ENCODE results near the gene FHIT.

The FHIT gene

GRCh38 chr3:60147249-60147950, 1103.9 kb downstream of the FHIT start:
- no peak overlapping the region for H3K27ac ChIP-seq
- H3K4me3 ChIP-seq, result no peak overlapping the region

DNA sequence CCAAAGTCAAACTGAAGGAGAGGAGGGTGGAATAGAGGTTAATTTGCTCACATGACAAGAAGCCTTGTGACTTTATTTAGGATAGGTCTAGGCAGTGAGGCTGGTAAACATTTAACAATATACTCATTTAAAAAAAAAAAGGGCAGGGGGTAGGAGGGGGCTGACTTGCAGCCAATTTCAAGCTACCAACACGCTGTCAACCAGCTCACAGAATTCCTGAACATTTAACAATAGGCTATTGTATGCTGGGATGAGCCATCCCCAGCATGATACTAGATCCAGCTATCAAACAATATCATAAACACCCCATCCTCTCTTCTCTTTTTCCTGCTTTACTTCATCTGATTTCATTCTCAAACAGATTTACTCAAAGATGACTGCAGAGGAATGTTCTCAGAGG, 1105.1 kb downstream of the FHIT start:
- H3K27ac ChIP-seq, result no peak overlapping the region

GRCh38 chr3:60144071-60144470, 1107.2 kb downstream of the FHIT start:
- Histone ChIP-seq H3K4me3 (no peak overlapping the region), H3K27ac (no peak overlapping the region)

More for the DNA sequence above, 1105.1 kb downstream of the FHIT start:
- H3K4me3 ChIP-seq, result no peak overlapping the region

DNA sequence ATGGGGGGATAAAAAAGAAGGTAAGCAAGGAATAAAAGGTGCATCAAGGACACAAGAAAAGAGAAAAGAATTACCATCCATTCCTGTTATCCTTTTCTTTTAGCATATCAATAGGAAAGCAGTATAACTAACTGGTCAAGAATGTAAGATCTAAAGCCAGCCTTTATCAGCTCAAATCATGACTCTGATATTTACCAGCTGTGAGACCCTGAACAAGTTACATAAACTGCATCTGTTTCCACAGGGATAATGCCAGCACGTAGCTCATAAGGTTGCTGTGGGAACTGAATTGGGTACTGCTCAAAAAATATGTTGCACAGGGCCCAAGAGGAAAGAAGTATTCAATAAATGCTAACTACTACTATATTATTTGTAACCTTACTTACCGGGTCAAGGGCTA, 1109.2 kb downstream of the FHIT start:
- no peak overlapping the region for H3K27ac ChIP-seq
- no peak overlapping the region for H3K4me3 ChIP-seq

- Histone ChIP-seq H3K4me3 (no peak overlapping the region), H3K27ac (no peak overlapping the region)
Observed at GRCh38 chr3:60140160-60140559, 1111.1 kb downstream of the FHIT start.

DNA sequence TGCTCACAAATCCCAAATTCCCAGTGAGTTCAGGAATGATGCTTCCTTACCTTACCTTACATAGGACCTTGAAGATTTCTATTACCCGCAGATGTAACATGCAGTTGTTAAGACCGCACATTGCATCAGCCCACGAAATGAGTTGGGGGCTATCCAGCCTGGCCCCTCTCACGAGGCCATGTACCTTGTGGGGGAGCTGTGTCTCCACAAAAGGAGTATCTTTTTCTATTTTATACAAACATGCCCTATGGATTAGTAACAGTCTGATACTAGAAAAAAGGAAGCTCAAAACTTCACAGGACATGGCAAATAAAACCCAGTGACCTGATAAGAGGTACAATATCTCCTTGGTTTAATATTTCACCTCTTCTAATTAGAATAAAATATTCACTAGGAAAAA, 1114.7 kb downstream of the FHIT start:
- H3K27ac ChIP-seq, result no peak overlapping the region
- H3K4me3 ChIP-seq, result no peak overlapping the region

GRCh38 chr3:60135474-60135873, 1115.8 kb downstream of the FHIT start:
- Histone ChIP-seq H3K4me3 (no peak overlapping the region), H3K27ac (no peak overlapping the region)

DNA sequence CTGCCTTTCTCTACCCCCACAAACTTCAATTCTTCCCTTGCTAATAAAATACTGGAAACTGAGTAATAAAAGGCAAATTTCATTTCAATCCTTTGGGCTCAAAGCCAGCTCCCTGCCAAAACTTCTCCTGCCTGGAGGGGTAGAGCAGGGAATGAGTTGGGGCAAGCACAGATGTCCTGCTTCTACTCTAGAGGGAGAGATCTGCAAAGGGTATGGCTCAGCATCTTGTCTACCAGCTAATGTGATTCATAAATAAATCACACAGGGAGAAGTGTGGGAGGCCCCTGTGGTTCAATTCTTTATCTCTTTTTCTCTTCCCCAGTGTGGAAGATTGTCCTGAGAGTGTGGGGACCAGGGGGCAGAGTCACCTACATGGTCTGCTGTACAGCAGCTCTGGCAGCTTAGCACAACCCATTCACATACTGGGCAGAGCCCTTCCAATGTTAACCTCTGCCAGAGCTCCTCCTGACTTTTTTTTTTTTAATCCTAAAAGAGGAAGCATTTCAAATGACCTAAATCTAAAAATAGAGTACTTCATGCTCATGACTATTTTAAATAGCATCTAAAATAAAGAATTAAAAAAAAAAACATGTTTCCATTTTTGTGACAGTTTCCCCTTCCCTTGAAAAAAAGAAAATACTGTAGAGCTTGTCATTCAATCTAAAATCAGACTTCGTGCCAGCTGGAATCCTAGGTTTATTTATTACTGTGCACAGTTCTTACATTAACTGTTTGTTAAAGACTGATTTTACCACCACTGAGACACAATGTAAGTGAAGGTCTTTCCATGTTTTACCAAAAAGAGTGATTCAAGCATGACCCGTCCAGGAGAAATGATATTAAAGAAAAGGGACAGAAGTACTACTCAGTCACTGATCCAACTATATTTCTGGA, 1117.7 kb downstream of the FHIT start:
- H3K27ac ChIP-seq, result no peak overlapping the region
- H3K4me3 ChIP-seq, result no peak overlapping the region

GRCh38 chr3:60131618-60132017, 1119.6 kb downstream of the FHIT start:
- Histone ChIP-seq H3K4me3 (no peak overlapping the region), H3K27ac (no peak overlapping the region)

- Histone ChIP-seq H3K4me3 (no peak overlapping the region), H3K27ac (no peak overlapping the region)
Observed at GRCh38 chr3:60126511-60127304, 1124.5 kb downstream of the FHIT start.

DNA sequence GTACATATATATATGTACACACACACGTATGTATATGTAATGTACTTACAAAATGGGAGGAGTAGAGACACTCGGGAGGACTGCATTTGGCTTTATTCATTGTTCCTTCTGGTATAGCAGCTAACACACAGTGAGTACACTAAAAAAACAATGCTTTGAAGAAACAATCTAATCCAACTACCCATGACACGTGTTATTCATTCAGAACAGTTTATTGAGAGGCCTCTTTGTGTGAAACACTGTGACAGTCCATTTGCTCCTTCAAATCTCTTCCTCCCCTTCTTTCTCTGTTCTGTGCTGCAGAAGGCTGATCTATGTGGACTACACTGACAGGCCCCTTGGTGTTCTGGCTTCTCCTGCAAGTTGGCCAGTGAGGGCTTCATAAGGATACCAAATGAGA, 1125.6 kb downstream of the FHIT start:
- Histone ChIP-seq H3K4me3 (no peak overlapping the region), H3K27ac (no peak overlapping the region)

DNA sequence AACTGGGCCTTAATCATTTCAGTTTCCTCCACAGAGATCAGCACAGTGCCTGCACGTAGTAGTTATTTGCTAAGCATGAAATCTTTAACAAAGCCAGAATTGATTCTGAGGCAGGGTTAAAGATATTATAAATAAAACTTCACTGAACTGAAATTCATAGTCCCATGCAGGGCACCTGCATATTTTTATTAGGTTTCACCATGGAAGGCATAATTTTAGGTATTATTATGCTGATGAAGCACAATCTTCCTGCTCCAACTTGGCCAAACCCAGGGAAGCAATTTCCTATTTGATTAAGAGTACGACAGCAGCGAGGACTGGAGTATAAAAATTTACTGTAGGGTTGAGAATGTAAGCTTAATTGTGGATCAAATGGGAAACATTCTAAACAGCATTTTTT, 1131.0 kb downstream of the FHIT start:
- Histone ChIP-seq H3K4me3 (no peak overlapping the region), H3K27ac (no peak overlapping the region)

DNA sequence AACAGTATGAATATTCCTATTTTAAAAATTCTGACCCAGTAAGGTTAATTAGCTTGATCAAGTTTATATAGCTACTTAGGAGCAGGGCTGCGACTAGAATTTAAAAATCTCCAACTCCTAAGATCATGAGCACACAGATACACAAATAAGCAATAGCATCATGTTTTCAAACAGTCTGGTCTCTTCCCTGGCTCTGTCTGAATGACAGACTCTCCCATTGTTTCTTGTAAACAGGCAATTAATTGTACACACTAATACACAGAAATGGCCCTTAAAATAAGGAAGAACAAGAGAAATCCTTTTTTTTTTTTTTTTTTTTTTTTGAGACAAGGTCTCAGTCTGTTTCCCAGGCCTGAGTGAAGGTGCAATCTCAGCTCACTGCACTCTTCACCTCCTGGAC, 1137.1 kb downstream of the FHIT start:
- Histone ChIP-seq H3K27ac (no peak overlapping the region), H3K4me3 (no peak overlapping the region)

DNA sequence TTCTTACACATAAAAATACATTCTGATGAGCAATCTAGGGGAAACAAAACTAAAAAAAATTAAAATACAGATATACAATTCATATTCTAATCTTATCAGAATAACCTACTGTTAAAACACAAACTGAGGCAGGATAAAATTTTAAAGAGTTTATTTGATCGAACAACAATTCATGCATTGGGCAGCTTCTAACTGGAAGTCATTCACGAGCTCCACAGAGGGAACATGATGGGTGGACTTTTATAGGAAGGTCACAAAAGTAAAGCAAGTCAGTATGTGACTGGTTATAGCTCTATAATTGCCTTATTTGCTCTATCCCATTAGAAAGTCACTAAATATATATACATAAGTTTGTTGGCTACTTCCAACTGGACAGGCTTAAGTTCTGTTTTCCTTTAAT, 1144.0 kb downstream of the FHIT start:
- no peak overlapping the region for H3K27ac ChIP-seq
- no peak overlapping the region for H3K4me3 ChIP-seq

DNA sequence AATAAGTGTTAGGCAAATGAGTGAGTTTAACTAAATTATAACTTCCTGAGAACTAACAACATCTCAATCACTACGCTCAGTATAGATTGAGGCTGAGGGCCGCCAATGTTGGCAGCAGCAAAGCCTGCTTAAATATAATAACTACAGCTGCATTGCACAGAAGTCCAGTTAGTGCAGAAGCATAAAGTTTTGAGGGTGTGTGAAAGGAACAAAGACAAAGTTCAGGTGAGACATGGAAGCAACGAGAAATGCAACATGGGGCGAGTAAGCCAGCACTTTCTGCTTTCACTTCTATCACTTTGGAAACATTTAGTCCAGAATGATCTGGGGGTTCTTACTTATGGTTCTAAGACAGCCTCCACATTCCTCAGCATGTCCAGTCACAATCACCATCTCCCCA, 1149.1 kb downstream of the FHIT start:
- Histone ChIP-seq H3K27ac (no peak overlapping the region), H3K4me3 (no peak overlapping the region)

GRCh38 chr3:60101621-60102020, 1149.6 kb downstream of the FHIT start:
- Histone ChIP-seq H3K4me3 (no peak overlapping the region), H3K27ac (no peak overlapping the region)

DNA sequence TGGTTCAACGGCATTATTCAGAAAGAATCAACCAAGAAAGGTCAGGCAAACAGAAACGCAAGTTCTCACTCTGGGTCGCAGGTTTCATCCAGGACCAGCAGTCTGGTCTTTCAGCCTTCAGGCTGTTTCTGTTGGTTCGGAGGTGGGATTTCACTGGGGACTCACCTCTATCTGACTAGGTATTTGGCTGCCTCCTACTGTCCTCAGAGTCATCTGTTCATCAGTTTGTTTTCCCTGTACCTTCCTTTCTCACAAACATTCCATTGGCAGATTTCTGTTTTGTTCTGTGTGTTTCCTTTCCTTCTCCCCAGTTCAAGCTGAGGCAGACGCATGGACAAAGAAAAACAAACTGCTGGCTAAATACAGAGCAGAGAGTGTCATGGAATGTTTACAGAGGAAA, 1154.8 kb downstream of the FHIT start:
- no peak overlapping the region for H3K27ac ChIP-seq

DNA sequence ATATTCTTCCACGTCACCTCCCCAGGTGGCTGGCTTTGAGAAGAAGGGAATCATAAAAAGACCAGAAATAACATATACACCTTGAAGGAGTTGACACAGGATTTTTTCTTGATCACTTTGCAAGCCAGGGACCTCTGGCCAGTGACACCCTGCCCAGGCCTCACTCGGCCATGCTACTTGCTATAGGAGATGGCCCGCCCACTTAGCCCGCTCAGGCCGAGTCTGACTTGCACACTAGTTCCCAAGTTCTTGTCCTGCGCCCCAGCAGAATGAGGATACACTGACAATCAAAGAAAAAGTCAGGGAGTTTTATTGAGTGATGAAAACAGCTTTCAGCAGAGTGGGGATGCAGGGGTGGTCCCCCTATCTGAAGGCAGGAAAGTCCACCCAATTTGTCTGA, 1155.3 kb downstream of the FHIT start:
- H3K4me3 ChIP-seq, result no peak overlapping the region
- no peak overlapping the region for H3K27ac ChIP-seq

More for the DNA sequence above, 1154.8 kb downstream of the FHIT start:
- H3K4me3 ChIP-seq, result no peak overlapping the region

GRCh38 chr3:60095516-60095915, 1155.7 kb downstream of the FHIT start:
- Histone ChIP-seq H3K27ac (no peak overlapping the region), H3K4me3 (no peak overlapping the region)

GRCh38 chr3:60094392-60094947, 1156.8 kb downstream of the FHIT start:
- Histone ChIP-seq H3K27ac (no peak overlapping the region), H3K4me3 (no peak overlapping the region)
